Prostate gland (tissue), 2 donors: Measurements from ENCODE around the gene ZNRF1.

ENCODE experiments used
- CTCF ChIP-seq, 4 experiments: fragments of 200-600 bp in 2 of 4; fragments of 450-650 bp in 2 of 4; sonication (generic) in 2 of 4; IDR thresholded peaks; 1 replicate in 3 of 4; 2 replicates in 1 of 4; pipeline ENCODE4 v1.5.1; 2016 to 2019; ENCODE audit warnings: antibody characterized with exemption in 4 of 4, mild to moderate bottlenecking in 2 of 4, moderate library complexity in 2 of 4
- POLR2A ChIP-seq: fragments of 450-650 bp; IDR thresholded peaks from one replicate; pipeline ENCODE4 v1.6.1; 2016; ENCODE audit warnings: antibody characterized with exemption, mild to moderate bottlenecking
- POLR2AphosphoS5 ChIP-seq: sonication (generic); formaldehyde crosslinking; IDR thresholded peaks from one replicate; pipeline ENCODE4 v1.6.1; 2017; ENCODE audit warnings: antibody characterized with exemption

- no peak for TF ChIP-seq POLR2A
- TF ChIP-seq CTCF (IDR thresholded peaks at IDR 0.05): no peak
- TF ChIP-seq POLR2AphosphoS5: no peak
Observed at GRCh38 chr16:75122609-75123008, 123.8 kb downstream of the ZNRF1 start.
